Jurkat, Clone E6-1 (cell line): Measurements from ENCODE around the gene PXYLP1.

Source experiments
- DNase-seq: peaks from one replicate; pipeline ENCODE4 v3.0.0-alpha.2; 2011; ENCODE audit warnings: low read depth, low spot score
- H3K4me3 ChIP-seq: 2 replicates; pipeline ENCODE4 v1.5.1; 2011; ENCODE audit warnings: mild to moderate bottlenecking, low read length, control low read depth, moderate library complexity

The PXYLP1 gene

GRCh38 chr3:141332416-141332815, 100.8 kb downstream of the PXYLP1 start:
- H3K4me3 ChIP-seq, result no peak overlapping the region
- DNase-seq, result no peak

- H3K4me3 ChIP-seq, result no peak overlapping the region
- DNase-seq, result no peak
These were observed 102.4 kb downstream of the PXYLP1 start for GRCh38 chr3:141333836-141334626.

- H3K4me3 ChIP-seq, result no peak overlapping the region
- DNase-seq, result no peak
These were observed 103.1 kb downstream of the PXYLP1 start for GRCh38 chr3:141334627-141335250.

- H3K4me3 ChIP-seq, result no peak overlapping the region
- no peak for DNase-seq
These were observed 104.0 kb downstream of the PXYLP1 start for GRCh38 chr3:141335531-141336061.

- H3K4me3 ChIP-seq, result no peak overlapping the region
- no peak for DNase-seq
These were observed 105.3 kb downstream of the PXYLP1 start for GRCh38 chr3:141336672-141337522.

- no peak overlapping the region for H3K4me3 ChIP-seq
- DNase-seq, result no peak
These were observed 105.9 kb downstream of the PXYLP1 start for GRCh38 chr3:141337523-141337854.

- no peak overlapping the region for H3K4me3 ChIP-seq
- DNase-seq, result no peak
These were observed 106.4 kb downstream of the PXYLP1 start for GRCh38 chr3:141337991-141338390.

- no peak overlapping the region for H3K4me3 ChIP-seq
- DNase-seq, result no peak
These were observed 107.3 kb downstream of the PXYLP1 start for GRCh38 chr3:141338881-141339280.

GRCh38 chr3:141341536-141341935, 109.9 kb downstream of the PXYLP1 start:
- DNase-seq, result no peak
- H3K4me3 ChIP-seq, result no peak overlapping the region

- no peak overlapping the region for H3K4me3 ChIP-seq
- no peak for DNase-seq
These were observed 110.8 kb downstream of the PXYLP1 start for GRCh38 chr3:141342386-141342785.

GRCh38 chr3:141343077-141343476, 111.5 kb downstream of the PXYLP1 start:
- no peak overlapping the region for H3K4me3 ChIP-seq
- DNase-seq, result no peak

- no peak overlapping the region for H3K4me3 ChIP-seq
- DNase-seq, result no peak
These were observed 112.2 kb downstream of the PXYLP1 start for GRCh38 chr3:141343865-141344271.
